ENCODE data around the gene MYH15. TPM values are rescaled to one million over a fixed set of nuclear protein-coding genes. Genes with fewer than 3 reads are reported as not detected.
A peak's percentile ranks its signal among the peaks of the same experiment; 100 is the strongest.

The MYH15 gene
- total RNA-seq, 1 donor from 2014 or later: 0.77 TPM

- H3K27ac Mint-ChIP-seq: no peak overlapping the region
- DNase-seq (ENCODE audit: extremely low spot score, unreplicated experiment): no peak
- H3K9me3 Mint-ChIP-seq: no peaks in the 10 kb centered on the region
- TF ChIP-seq, protein P1, sequence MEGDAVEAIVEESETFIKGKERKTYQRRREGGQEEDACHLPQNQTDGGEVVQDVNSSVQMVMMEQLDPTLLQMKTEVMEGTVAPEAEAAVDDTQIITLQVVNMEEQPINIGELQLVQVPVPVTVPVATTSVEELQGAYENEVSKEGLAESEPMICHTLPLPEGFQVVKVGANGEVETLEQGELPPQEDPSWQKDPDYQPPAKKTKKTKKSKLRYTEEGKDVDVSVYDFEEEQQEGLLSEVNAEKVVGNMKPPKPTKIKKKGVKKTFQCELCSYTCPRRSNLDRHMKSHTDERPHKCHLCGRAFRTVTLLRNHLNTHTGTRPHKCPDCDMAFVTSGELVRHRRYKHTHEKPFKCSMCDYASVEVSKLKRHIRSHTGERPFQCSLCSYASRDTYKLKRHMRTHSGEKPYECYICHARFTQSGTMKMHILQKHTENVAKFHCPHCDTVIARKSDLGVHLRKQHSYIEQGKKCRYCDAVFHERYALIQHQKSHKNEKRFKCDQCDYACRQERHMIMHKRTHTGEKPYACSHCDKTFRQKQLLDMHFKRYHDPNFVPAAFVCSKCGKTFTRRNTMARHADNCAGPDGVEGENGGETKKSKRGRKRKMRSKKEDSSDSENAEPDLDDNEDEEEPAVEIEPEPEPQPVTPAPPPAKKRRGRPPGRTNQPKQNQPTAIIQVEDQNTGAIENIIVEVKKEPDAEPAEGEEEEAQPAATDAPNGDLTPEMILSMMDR (conservative IDR thresholded peaks at IDR 0.05): no peak
- no peaks in the 10 kb centered on the region for H3K36me3 Mint-ChIP-seq
- peaks cover 21% of the 10 kb centered on the region for H3K4me1 Mint-ChIP-seq (ENCODE audit: unreplicated experiment)
- H3K4me3 Mint-ChIP-seq: no peak overlapping the region
- peaks cover 3% of the 10 kb centered on the region for H3K27me3 Mint-ChIP-seq
Measured at GRCh38 chr3:108485146-108485545, 25.2 kb downstream of the MYH15 start.

DNA sequence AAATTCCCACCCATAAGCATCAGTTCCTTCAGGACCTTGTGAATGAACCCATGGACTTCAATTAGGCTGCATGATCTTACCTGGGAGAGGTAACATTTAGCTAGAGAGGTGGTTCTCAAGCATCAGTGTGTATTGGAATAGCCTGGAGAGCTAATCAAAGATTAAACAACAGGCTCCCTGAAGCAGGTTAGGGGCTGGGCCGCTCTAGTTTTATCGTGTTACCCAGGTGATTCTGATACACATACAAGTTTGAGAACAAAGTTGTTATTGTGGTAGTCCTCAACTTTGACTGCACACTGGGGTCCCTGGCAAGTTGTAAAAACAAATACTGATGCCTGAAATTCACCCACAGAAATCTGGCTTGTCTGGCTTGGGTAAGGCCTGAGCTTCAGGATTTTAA lies 31.2 kb downstream of the MYH15 start:
- Mint-ChIP-seq H3K4me3 (no peak overlapping the region), H3K9me3 (no peaks in the 10 kb centered on the region), H3K27ac (no peak overlapping the region), H3K4me1 (ENCODE audit: unreplicated experiment) (peaks cover 5% of the 10 kb centered on the region), H3K36me3 (no peaks in the 10 kb centered on the region), H3K27me3 (no peaks in the 10 kb centered on the region)
- TF ChIP-seq, protein P1 (conservative IDR thresholded peaks at IDR 0.05): no peak
- DNase-seq (ENCODE audit: extremely low spot score, unreplicated experiment): no peak

- Mint-ChIP-seq H3K36me3 (no peaks in the 10 kb centered on the region), H3K27ac (no peak overlapping the region), H3K27me3 (no peaks in the 10 kb centered on the region), H3K4me1 (ENCODE audit: unreplicated experiment) (peaks cover 5% of the 10 kb centered on the region), H3K4me3 (no peak overlapping the region), H3K9me3 (no peaks in the 10 kb centered on the region)
- TF ChIP-seq, protein P1 (conservative IDR thresholded peaks at IDR 0.05): peak; percentile 87
- DNase-seq (ENCODE audit: extremely low spot score, unreplicated experiment): no peak
Measured at GRCh38 chr3:108477511-108478147, 32.8 kb downstream of the MYH15 start.

DNA sequence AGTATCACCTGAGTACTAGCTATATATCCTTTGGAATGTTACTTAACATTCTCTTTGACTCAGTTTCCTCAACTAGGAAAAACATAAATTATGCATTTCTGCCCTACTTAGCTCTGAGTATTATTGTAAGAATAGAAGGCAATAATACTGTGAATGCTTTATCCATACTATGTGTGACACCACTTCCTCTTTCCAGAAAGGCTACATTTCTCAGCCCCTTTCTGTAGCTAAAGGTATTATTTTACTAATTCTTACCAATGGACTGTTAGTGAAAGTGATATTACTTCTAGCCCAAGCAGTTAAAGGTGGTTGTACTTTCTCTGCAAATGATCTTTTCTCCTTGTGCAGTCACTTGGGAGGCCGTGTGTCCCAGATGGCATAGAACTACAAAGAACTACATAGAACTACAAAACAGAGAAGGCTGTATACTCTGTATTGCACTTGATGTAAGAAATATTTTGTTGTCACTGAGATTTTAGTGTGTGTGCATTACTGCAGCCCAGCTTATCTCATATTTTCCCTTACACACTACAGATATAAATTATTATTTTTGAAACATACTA lies 35.1 kb downstream of the MYH15 start:
- Mint-ChIP-seq H3K4me3 (no peak overlapping the region), H3K36me3 (no peaks in the 10 kb centered on the region), H3K27ac (no peak overlapping the region), H3K27me3 (no peaks in the 10 kb centered on the region), H3K9me3 (no peaks in the 10 kb centered on the region), H3K4me1 (ENCODE audit: unreplicated experiment) (peaks cover 11% of the 10 kb centered on the region)
- TF ChIP-seq, protein P1 (conservative IDR thresholded peaks at IDR 0.05): no peak
- DNase-seq (ENCODE audit: extremely low spot score, unreplicated experiment): no peak

- H3K4me1 Mint-ChIP-seq (ENCODE audit: unreplicated experiment): peaks cover 11% of the 10 kb centered on the region
- no peak for DNase-seq (ENCODE audit: extremely low spot score, unreplicated experiment)
- H3K9me3 Mint-ChIP-seq: no peaks in the 10 kb centered on the region
- H3K27me3 Mint-ChIP-seq: no peaks in the 10 kb centered on the region
- no peaks in the 10 kb centered on the region for H3K36me3 Mint-ChIP-seq
- H3K27ac Mint-ChIP-seq: no peak overlapping the region
- TF ChIP-seq, protein P1 (conservative IDR thresholded peaks at IDR 0.05): no peak
- H3K4me3 Mint-ChIP-seq: no peak overlapping the region
Measured at GRCh38 chr3:108474581-108474980, 35.8 kb downstream of the MYH15 start.

Data from type B pancreatic cell (in vitro differentiated cells).